CD4-positive, alpha-beta T cell (primary cell): ENCODE data around the gene TSPAN16. TPM values are rescaled to one million over a fixed set of nuclear protein-coding genes. Genes with fewer than 3 reads are reported as not detected.

Experiments
- ATAC-seq: fragments of 200-7000 bp; cut with Tn5 transposase; one replicate; pipeline ENCODE4 v1.10.0; 2022; ENCODE audit warnings: mild to moderate bottlenecking; ENCODE audit not compliant: poor library complexity
- CTCF ChIA-PET: fragments of 350-600 bp; sonication (Branson Sonifier 250); formaldehyde crosslinking; loops from one replicate; lab custom pipeline; 2021; ENCODE audit warnings: antibody characterized with exemption, inconsistent platforms; lab: Charles Lee
- POLR2A ChIA-PET: fragments of 350-600 bp; sonication (Branson Sonifier 250); formaldehyde crosslinking; loops from one replicate; lab custom pipeline; 2021; ENCODE audit warnings: antibody characterized with exemption, inconsistent platforms; lab: Charles Lee
- DNase-seq, 14 experiments: peaks; one replicate each; pipeline ENCODE4 v3.0.0-alpha.2; 2013 to 2020; ENCODE audit warnings: mixed read lengths in 2 of 14
- H3K27ac ChIP-seq, 2 donors: one replicate each; pipeline versions ENCODE4 v1.5.1 to v1.7.0; 2013; ENCODE audit warnings: low read length in 2 of 2, low read depth in 1 of 2, mild to moderate bottlenecking in 1 of 2
- H3K27me3 ChIP-seq, 2 experiments: 1 replicate in 1 of 2; 2 replicates in 1 of 2; pipeline versions ENCODE4 v1.6.1 to v1.7.0; 2013; ENCODE audit warnings: low read length in 2 of 2, control low read depth in 1 of 2, mild to moderate bottlenecking in 1 of 2, moderate library complexity in 1 of 2; ENCODE audit not compliant: insufficient read depth in 2 of 2, control insufficient read depth in 1 of 2
- H3K36me3 ChIP-seq: one replicate; pipeline ENCODE4 v1.6.1; 2013; ENCODE audit warnings: low read length, control low read depth; ENCODE audit not compliant: insufficient read depth
- H3K4me1 ChIP-seq: one replicate; pipeline ENCODE4 v1.6.1; 2013; ENCODE audit warnings: low read length, control low read depth; ENCODE audit not compliant: insufficient read depth
- H3K4me3 ChIP-seq: one replicate; pipeline ENCODE4 v1.5.1; 2013; ENCODE audit warnings: mild to moderate bottlenecking, low read length, moderate library complexity
- H3K9me3 ChIP-seq, 2 experiments: 1 replicate in 1 of 2; 2 replicates in 1 of 2; pipeline versions ENCODE4 v1.6.1 to v1.7.0; 2013; ENCODE audit warnings: low read length in 2 of 2, mild to moderate bottlenecking in 2 of 2, control low read depth in 1 of 2, moderate library complexity in 1 of 2; ENCODE audit not compliant: control insufficient read depth in 1 of 2, insufficient read depth in 1 of 2
- H3K27ac Mint-ChIP-seq: one replicate; pipeline ENCODE4 v1.8.0; 2020; ENCODE audit warnings: mixed read lengths
- H3K27me3 Mint-ChIP-seq: one replicate; pipeline ENCODE4 v1.8.0; 2021; ENCODE audit warnings: mixed read lengths
- H3K36me3 Mint-ChIP-seq: one replicate; pipeline ENCODE4 v1.8.0; 2021; ENCODE audit warnings: low read depth, mixed read lengths
- H3K4me1 Mint-ChIP-seq: one replicate; pipeline ENCODE4 v1.8.0; 2021; ENCODE audit warnings: low read depth, mixed read lengths
- H3K4me3 Mint-ChIP-seq: one replicate; pipeline ENCODE4 v1.8.0; 2020; ENCODE audit warnings: mild to moderate bottlenecking, mixed read lengths
- H3K9me3 Mint-ChIP-seq: one replicate; pipeline ENCODE4 v1.8.0; 2020; ENCODE audit warnings: mixed read lengths
- CTCF ChIP-seq: fragments of 200-600 bp; IDR thresholded peaks from one replicate; pipeline ENCODE4 v1.8.0; 2022; ENCODE audit warnings: antibody characterized with exemption, mild to moderate bottlenecking
- intact Hi-C, 2 experiments: fragments of 100-400 bp; cut with DNase I in 1 of 2; cut with micrococcal nuclease in 1 of 2; formaldehyde crosslinking; loops; one replicate each; pipeline versions ENCODE4 v1.15.1 to v1.9.0; 2023 to 2025; cut with DNase I, micrococcal nuclease
- total RNA-seq, 174 experiments: library from RNA in 2 of 174; stranded (reverse) in 2 of 174; gene quantifications; one replicate each; pipeline ENCODE4 v1.2.3 and lab custom pipeline; 2021 to 2026

Gene TSPAN16
- total RNA-seq, 2 experiments from 2014 or later = not detected

GRCh38 chr19:11355160-11356073, 59.5 kb downstream of the TSPAN16 start, which contains the start of gene PLPPR2:
Gene PLPPR2 (plus strand): TSS chr19:11355432. CDS start chr19:11357674, 2,242 bp downstream.
- Histone ChIP-seq H3K4me1 (peaks cover 19% of the 10 kb centered on the region), H3K36me3 (no peaks in the 10 kb centered on the region), H3K9me3 (no peaks in the 10 kb centered on the region), H3K27ac (no peak within 1 kb of the TSS), H3K4me3 (peak within 1 kb of the TSS; percentile 36), H3K27me3 (no peaks in the 10 kb centered on the region)
- Mint-ChIP-seq H3K9me3 (no peaks in the 10 kb centered on the region), H3K27me3 (peaks cover 5% of the 10 kb centered on the region), H3K4me1 (peaks cover 10% of the 10 kb centered on the region), H3K4me3 (peak within 1 kb of the TSS; percentile 68), H3K27ac (no peak within 1 kb of the TSS), H3K36me3 (no peaks in the 10 kb centered on the region)
- ATAC-seq (peak; percentile 98), DNase-seq (peak; percentile 65 to 93 (median 82))
- intact Hi-C loops = no loop called here
- TF ChIP-seq CTCF = no peak
- CTCF ChIA-PET = no interaction called here
- POLR2A ChIA-PET = no interaction called here

- DNase-seq (no peak), ATAC-seq (no peak)
- H3K4me3 Mint-ChIP-seq = peak overlapping the region; percentile 68
- no peaks in the 10 kb centered on the region for H3K27me3 ChIP-seq
- CTCF ChIA-PET = no interaction called here
- POLR2A ChIA-PET = no interaction called here
- H3K4me3 ChIP-seq = peak overlapping the region; percentile 36
- intact Hi-C loops = no loop called here
- H3K27ac Mint-ChIP-seq = no peak overlapping the region
- H3K36me3 Mint-ChIP-seq = no peaks in the 10 kb centered on the region
- H3K9me3 ChIP-seq = peaks cover 0 to under 1% of the 10 kb centered on the region in 2 experiments
- peaks cover 19% of the 10 kb centered on the region for H3K4me1 ChIP-seq
- no peaks in the 10 kb centered on the region for H3K36me3 ChIP-seq
- peaks cover 5% of the 10 kb centered on the region for H3K27me3 Mint-ChIP-seq
- H3K9me3 Mint-ChIP-seq = no peaks in the 10 kb centered on the region
- no peak for TF ChIP-seq CTCF
- H3K27ac ChIP-seq = no peak overlapping the region
- H3K4me1 Mint-ChIP-seq = peaks cover 10% of the 10 kb centered on the region
These were observed 60.1 kb downstream of the TSPAN16 start for GRCh38 chr19:11356074-11356397.

- peaks cover 10% of the 10 kb centered on the region for H3K4me1 Mint-ChIP-seq
- H3K4me1 ChIP-seq = peaks cover 19% of the 10 kb centered on the region
- no peaks in the 10 kb centered on the region for H3K27me3 ChIP-seq
- H3K27ac Mint-ChIP-seq = no peak overlapping the region
- TF ChIP-seq CTCF = no peak
- CTCF ChIA-PET = no interaction called here
- ATAC-seq (no peak), DNase-seq (peak in 1 of 14 experiments; percentile 14)
- peaks cover 5% of the 10 kb centered on the region for H3K27me3 Mint-ChIP-seq
- no peaks in the 10 kb centered on the region for H3K36me3 ChIP-seq
- H3K27ac ChIP-seq = no peak overlapping the region
- POLR2A ChIA-PET = no interaction called here
- no peak overlapping the region for H3K4me3 Mint-ChIP-seq
- H3K9me3 Mint-ChIP-seq = no peaks in the 10 kb centered on the region
- intact Hi-C loops = no loop called here
- H3K4me3 ChIP-seq = no peak overlapping the region
- H3K9me3 ChIP-seq = peaks cover 0 to 7% of the 10 kb centered on the region in 2 experiments
- no peaks in the 10 kb centered on the region for H3K36me3 Mint-ChIP-seq
These were observed 61.0 kb downstream of the TSPAN16 start for GRCh38 chr19:11356676-11357550.
